DMS 273 treated with DMSO at 0.1 percent for 48 hours (cell line): Measurements from ENCODE around the gene GPR161.

ENCODE experiments used
- DNase-seq: peaks from one replicate; lab custom pipeline; 2025; lab: John Stamatoyannopoulos, UW

GPR161 gene

DNA sequence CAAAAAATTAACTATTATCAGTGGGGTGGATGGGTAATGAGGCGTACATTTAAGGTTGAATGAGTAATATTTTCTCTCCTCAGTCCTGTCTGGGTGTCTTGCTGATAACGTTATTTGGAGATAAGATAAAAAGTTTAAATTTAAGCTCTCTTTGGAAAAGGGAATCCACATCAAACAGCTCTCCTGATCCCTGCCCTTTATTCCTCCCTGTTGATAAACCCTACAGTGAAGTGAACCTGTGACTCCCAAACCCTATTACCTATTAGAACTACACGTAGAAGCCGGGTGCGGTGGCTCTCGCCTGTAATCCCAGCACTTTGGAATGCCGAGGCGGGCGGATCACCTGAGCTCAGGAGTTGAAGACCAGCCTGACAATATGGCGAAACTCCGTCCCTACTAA is 9.9 kb upstream of the GPR161 start:
- no peak for DNase-seq

DNA sequence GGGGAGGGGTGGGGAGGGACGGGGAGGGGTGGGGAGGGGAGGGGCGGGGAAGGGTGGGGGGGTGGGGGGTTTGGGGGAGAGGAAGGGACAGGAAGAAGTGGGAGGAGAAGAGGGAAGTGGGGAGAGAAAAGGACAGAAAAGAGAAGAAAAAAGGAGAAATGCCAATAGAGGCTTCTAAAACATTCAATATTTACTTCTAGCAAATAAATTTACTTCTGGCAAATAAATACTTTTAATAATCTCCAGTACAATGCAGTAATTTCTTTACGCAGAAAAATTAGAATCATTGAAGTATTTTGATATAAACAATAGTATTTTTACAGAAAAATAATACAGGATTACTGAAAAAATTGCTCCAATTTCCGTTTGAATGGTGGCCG is 9.4 kb upstream of the GPR161 start:
- DNase-seq: no peak

DNA sequence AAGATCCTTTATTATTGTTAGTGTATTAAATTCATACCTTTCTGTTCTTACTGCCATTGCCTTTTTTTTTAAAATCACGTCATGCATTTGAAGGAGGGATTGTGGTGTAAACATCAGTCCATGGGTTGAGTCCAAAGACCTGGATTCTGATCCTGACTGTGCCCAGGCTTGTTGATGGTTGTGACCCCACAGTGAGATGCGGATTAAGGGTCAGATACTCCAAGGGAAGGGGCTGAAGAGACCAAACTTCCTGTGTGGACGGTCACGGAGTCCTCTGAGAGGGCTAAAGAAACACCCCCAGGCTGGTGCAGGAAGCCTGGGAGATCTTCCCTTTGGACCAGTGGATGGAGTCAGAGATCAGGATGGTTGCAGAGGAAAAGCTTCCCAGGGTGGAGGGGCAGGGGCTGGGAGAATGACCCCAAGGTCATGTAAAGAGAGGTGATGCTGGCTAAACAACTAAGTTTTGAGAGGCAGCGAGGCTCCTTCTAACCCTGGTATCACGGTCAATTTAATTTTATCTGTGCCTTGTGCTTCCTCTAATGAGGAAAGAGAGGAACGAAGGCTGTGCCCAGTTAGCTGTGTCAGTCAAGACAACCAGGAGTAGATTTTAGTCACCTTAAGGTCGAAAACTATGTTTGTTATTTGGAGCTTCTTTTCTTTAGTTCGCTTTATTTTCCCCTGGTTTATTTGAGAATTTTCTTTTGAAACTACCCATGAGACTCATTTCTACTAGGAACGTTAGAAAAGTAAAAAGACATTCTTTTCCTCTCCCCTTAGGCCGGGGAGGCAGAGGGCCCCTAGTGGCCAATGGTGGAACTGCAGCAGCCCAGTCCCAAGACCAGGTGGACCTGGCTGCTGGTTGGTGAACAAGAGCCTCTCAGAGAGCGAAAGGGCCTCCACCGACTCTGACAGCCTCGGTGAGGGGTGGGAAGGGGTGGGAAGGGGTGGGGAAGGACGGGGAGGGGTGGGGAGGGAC is 8.7 kb upstream of the GPR161 start:
- DNase-seq: peak; percentile 48

- no peak for DNase-seq
Measured at GRCh38 chr1:168141871-168142385, 5.2 kb upstream of the GPR161 start.

GRCh38 chr1:168139070-168139469 is 2.3 kb upstream of the GPR161 start:
- no peak for DNase-seq

DNA sequence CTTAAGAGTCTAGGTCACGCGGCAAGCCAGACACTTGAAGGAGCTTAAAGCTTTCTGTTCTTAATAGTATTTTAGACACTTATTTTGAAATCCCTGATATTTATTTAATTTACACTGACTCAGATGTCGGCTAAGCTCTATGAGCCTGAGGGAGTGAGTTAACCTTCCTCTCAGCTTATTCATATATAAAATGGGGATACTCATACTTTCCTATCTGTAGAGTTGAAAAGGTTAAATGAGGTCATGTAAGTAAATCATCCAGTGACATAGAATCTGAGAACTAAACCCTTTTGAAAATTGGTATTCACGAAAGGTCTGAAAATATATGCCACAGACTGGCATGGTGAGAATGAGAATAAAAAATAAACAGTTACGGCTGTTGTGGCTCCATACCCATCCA is 1.4 kb upstream of the GPR161 start:
- no peak for DNase-seq

- DNase-seq: no peak
Measured at GRCh38 chr1:168137515-168137821, 738 bp upstream of the GPR161 start.

DNA sequence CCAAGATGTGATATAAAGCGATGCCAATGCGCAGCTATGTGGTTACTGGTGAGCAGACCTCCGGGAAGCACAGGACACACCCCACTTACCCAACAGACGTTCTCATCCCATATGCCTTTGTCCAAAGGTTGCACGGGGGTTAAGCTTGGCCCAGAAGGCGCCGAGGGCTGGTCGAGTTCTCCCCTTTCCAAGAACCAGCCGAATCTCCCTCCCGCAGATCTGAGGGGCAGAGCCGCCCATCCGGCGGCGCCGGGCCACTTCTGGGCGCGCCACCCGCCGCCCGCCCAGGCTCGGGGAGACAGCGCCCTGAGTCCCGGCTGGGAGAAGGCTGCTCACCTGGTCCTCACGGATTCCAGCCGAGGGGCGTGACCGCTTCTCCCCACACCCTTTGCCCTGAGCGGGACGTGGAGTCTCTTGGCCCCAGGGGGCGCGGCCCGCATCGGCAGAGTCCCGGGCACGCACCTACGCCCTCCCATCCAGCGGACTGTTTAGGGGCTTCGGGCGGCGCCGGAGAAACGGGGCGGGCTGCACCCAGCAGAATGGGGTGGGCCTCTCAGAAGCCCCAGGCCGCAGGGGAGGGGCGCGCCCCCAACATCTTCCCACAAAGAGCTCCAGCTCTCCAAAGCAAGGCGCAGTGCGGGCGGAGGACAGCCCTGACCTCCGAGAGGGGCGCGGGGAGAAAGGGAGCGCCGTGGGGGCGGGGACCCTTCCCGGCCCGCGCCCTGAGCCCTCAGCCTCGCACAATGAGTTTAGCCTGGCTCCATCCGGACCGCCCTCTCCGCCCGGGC is 615 bp downstream of the GPR161 start:
- DNase-seq: no peak

GRCh38 chr1:168135116-168135920 is 1.4 kb downstream of the GPR161 start:
- no peak for DNase-seq

- no peak for DNase-seq
Measured at GRCh38 chr1:168134642-168135041, 2.1 kb downstream of the GPR161 start.

DNA sequence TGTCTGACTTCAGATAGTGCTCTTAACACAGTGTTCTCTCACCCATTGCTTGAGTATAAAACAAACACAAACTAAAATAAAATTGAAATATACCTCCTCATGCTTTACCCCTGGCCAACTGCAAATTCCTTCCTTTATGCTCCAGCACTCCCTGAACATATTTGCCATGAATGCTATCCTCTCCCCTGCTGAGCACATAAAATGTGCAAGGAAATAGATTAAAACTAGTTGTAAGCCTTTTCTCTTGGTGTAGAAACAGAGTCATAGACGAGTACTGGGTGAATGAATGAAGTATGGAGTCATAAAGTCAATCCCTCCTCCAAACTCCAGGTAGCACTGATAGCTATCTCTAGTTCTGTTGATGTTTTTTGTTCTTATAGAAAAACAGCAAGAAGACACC is 2.6 kb downstream of the GPR161 start:
- no peak for DNase-seq

GRCh38 chr1:168129933-168130332 is 6.8 kb downstream of the GPR161 start:
- no peak for DNase-seq

DNA sequence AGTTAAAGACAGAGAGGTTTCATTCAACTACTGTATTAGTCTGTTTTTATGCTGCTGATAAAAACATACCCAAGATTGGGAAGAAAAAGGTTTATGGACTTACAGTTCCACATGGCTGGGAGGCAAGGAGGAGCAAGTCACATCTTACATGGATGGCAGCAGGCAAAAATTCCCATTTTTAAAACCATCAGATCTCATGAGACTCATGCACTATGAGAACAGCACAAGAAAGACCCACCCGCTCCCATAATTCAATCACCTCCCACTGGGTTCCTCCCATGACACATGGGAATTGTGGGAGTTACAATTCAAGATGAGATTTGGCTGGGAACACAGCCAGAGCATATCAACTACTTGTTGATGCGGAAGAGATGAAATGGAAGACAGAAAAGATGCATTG is 9.2 kb downstream of the GPR161 start:
- no peak for DNase-seq

GRCh38 chr1:168125051-168125450 is 11.7 kb downstream of the GPR161 start:
- DNase-seq: no peak

DNA sequence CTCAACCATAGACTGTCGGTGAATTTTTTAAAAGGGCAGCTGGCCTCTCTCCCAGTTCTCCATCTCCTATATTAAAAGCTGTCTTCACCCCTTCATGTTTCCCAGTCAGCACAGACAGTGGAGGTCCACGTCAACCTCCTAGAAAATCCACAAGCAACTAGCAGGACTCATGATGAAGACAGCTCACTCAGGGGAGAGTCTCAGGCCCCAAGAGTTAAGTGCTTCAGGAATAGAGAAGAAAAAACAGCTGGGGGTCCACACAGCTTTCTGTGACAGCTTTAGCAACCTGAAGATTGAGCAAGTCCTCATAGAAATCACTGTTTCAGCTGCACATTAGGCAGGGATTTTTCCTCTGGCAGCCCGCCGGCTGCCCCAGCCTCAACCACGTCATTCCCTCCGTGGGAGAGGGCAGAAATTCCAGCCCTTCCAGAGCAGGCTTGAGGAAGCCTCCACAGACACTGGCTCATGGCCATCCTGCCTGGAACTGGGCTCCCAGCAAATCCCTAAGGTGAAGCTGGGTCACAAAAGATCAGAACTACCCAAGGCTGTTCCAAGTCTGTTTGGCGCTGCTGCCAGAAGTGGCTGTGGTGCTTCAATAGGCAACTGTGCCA is 15.2 kb downstream of the GPR161 start:
- DNase-seq: no peak

GRCh38 chr1:168119750-168120149 is 17.0 kb downstream of the GPR161 start:
- DNase-seq: no peak

DNA sequence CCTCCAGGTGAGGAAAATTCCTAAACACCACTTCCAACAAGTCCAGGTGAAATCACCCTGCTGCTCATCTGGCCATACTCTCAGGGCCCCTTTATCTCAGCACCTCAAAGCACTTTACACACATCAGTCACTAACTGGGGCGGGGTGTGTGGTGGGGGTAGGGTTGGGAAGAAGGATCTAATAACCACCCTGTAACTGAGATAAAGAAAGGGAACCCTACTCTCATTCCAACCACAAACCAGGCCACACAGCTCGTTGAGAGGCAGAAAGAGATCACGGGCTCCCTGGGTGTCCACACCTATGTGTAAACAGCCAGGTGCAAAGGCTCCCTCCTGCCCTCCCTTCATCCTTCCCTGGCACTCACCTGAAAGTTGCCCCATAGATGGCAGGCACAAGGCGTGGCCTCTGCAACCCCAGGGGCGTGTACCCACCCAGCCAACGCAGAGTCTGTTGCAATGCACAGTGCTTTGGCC is 20.4 kb downstream of the GPR161 start:
- no peak for DNase-seq

GRCh38 chr1:168114845-168115244 is 21.9 kb downstream of the GPR161 start:
- DNase-seq: peak; percentile 67

DNA sequence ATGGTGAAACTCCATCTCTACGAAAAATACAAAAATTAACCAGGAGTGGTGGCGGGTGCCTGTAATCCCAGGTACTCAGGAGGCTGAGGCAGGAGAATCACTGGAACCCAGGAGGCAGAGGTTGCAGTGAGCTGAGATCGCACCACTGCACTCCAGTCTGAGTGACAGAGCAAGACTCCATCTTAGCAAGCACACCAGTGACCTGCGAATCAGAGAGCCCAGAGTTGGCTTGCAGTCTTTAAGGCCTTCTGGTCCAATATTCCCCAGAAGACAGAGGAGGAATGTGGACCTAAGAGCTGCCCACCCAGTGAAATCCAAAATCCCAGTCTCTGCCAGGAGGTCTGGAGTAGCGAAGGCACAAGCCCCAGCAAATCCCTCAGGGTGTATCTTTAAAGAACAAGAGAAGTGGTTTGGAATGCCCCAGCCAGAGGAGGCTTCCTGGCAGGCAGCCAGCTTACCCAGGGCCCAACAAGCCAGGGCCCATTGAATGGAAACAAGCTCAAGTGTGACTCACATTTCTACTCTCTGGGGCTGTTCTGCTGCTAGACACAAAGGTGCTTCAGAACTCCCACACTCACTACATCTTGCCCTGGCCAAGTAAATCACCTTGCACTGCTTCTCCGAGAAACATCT is 23.9 kb downstream of the GPR161 start:
- DNase-seq: peak; percentile 66

- no peak for DNase-seq
Measured at GRCh38 chr1:168110896-168111545, 25.7 kb downstream of the GPR161 start.

GRCh38 chr1:168106274-168106673 is 30.5 kb downstream of the GPR161 start:
- DNase-seq: no peak
